ENCODE results near the gene DIP2C.
A peak's percentile ranks its signal among the peaks of the same experiment; 100 is the strongest.
"Not testable (repeated sequence)": the region's sequence is repeated elsewhere in the genome, so short reads cannot be mapped to it uniquely, and the experiment has no call there.

The DIP2C gene

GRCh38 chr10:458421-458851 is 231.0 kb downstream of the DIP2C start:
- Histone ChIP-seq H3K27me3 (ENCODE audit: control insufficient read depth in 1 of 2, insufficient read depth in 2 of 2, low read length in 2 of 2) (no peaks in the 10 kb centered on the region), H3K27ac (ENCODE audit: low read length) (no peak overlapping the region), H3K9ac (ENCODE audit: low read length in 2 of 2) (peak overlapping the region in 1 of 2 donors; percentile 21), H3K4me1 (ENCODE audit: control insufficient read depth, insufficient read depth, low read length) (peaks cover 37% of the 10 kb centered on the region), H3K9me3 (ENCODE audit: control insufficient read depth in 2 of 2, low read length in 2 of 2) (no peaks in the 10 kb centered on the region), H3K4me3 (ENCODE audit: low read length in 2 of 2) (no peak overlapping the region), H3K36me3 (ENCODE audit: control insufficient read depth in 2 of 2, insufficient read depth in 2 of 2, low read length in 2 of 2) (peaks cover 0 to 6% of the 10 kb centered on the region in 2 donors)

DNA sequence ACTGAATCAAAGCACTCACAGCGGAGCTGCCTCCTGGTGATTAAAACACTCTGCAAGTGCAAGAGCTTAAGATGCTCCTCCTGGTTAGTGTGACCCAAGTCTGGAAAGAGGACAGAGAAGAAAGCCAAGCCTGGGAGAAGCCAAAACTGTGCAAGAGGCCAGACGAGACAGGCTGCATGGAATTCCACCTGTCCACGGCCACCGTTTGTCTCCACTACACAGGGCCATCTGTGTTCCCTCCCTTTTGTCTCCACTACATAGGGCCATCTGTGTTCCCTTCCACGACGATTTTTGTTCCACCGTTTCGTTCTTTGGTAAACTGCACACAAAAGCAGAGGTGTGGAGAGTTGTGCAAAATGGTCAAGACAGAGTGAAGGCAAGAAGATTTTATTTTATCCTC is 233.0 kb downstream of the DIP2C start:
- peak overlapping the region; percentile 49 for H3K27ac ChIP-seq (ENCODE audit: low read length)
- H3K9ac ChIP-seq (ENCODE audit: low read length in 2 of 2): no peak overlapping the region
- H3K9me3 ChIP-seq (ENCODE audit: control insufficient read depth in 2 of 2, low read length in 2 of 2): no peaks in the 10 kb centered on the region
- H3K4me1 ChIP-seq (ENCODE audit: control insufficient read depth, insufficient read depth, low read length): peaks cover 52% of the 10 kb centered on the region
- H3K4me3 ChIP-seq (ENCODE audit: low read length in 2 of 2): no peak overlapping the region
- H3K27me3 ChIP-seq (ENCODE audit: control insufficient read depth in 1 of 2, insufficient read depth in 2 of 2, low read length in 2 of 2): no peaks in the 10 kb centered on the region
- H3K36me3 ChIP-seq (ENCODE audit: control insufficient read depth in 2 of 2, insufficient read depth in 2 of 2, low read length in 2 of 2): peaks cover 0 to 6% of the 10 kb centered on the region in 2 donors

GRCh38 chr10:454860-455259 is 234.6 kb downstream of the DIP2C start:
- Histone ChIP-seq H3K4me3 (ENCODE audit: low read length in 2 of 2) (peak overlapping the region in 1 of 2 donors; percentile 15), H3K9ac (ENCODE audit: low read length in 2 of 2) (no peak overlapping the region), H3K9me3 (ENCODE audit: control insufficient read depth in 2 of 2, low read length in 2 of 2) (no peaks in the 10 kb centered on the region), H3K27ac (ENCODE audit: low read length) (peak overlapping the region; percentile 55), H3K36me3 (ENCODE audit: control insufficient read depth in 2 of 2, insufficient read depth in 2 of 2, low read length in 2 of 2) (peaks cover 0 to 6% of the 10 kb centered on the region in 2 donors), H3K4me1 (ENCODE audit: control insufficient read depth, insufficient read depth, low read length) (peaks cover 55% of the 10 kb centered on the region), H3K27me3 (ENCODE audit: control insufficient read depth in 1 of 2, insufficient read depth in 2 of 2, low read length in 2 of 2) (no peaks in the 10 kb centered on the region)

DNA sequence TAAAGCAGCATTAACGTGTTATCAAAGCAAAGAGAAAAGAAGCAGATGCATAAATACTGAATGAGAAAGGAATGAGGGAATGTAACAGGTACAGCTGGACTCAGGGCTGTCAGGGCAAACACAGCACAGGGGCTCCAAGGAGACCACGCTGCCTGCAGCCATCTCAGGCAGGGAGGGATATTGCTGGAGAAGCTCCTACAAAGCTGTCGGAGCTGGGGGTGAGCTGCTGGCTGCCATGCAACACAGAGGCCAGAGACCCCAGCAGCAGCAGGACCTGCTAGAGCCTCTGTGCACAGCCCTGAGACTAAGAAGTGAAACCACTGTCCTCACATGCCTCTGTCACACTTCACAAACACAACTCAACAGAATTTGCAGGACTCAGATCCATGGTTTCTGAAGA is 235.8 kb downstream of the DIP2C start:
- Histone ChIP-seq H3K4me1 (ENCODE audit: control insufficient read depth, insufficient read depth, low read length) (peaks cover 55% of the 10 kb centered on the region), H3K36me3 (ENCODE audit: control insufficient read depth in 2 of 2, insufficient read depth in 2 of 2, low read length in 2 of 2) (peaks cover 0 to 2% of the 10 kb centered on the region in 2 donors), H3K27ac (ENCODE audit: low read length) (peak overlapping the region; percentile 55), H3K4me3 (ENCODE audit: low read length in 2 of 2) (peak overlapping the region in 1 of 2 donors; percentile 22), H3K9me3 (ENCODE audit: control insufficient read depth in 2 of 2, low read length in 2 of 2) (no peaks in the 10 kb centered on the region), H3K9ac (ENCODE audit: low read length in 2 of 2) (peak overlapping the region in 1 of 2 donors; percentile 29), H3K27me3 (ENCODE audit: control insufficient read depth in 1 of 2, insufficient read depth in 2 of 2, low read length in 2 of 2) (no peaks in the 10 kb centered on the region)

GRCh38 chr10:452512-453426 is 236.7 kb downstream of the DIP2C start:
- Histone ChIP-seq H3K27ac (ENCODE audit: low read length) (peak overlapping the region; percentile 55), H3K4me3 (ENCODE audit: low read length in 2 of 2) (no peak overlapping the region), H3K36me3 (ENCODE audit: control insufficient read depth in 2 of 2, insufficient read depth in 2 of 2, low read length in 2 of 2) (peaks cover 0 to 2% of the 10 kb centered on the region in 2 donors), H3K9me3 (ENCODE audit: control insufficient read depth in 2 of 2, low read length in 2 of 2) (no peaks in the 10 kb centered on the region), H3K9ac (ENCODE audit: low read length in 2 of 2) (no peak overlapping the region), H3K4me1 (ENCODE audit: control insufficient read depth, insufficient read depth, low read length) (peaks cover 46% of the 10 kb centered on the region), H3K27me3 (ENCODE audit: control insufficient read depth in 1 of 2, insufficient read depth in 2 of 2, low read length in 2 of 2) (no peaks in the 10 kb centered on the region)

GRCh38 chr10:451856-452255 is 237.6 kb downstream of the DIP2C start:
- Histone ChIP-seq H3K36me3 (ENCODE audit: control insufficient read depth in 2 of 2, insufficient read depth in 2 of 2, low read length in 2 of 2) (peaks cover 0 to 2% of the 10 kb centered on the region in 2 donors), H3K4me1 (ENCODE audit: control insufficient read depth, insufficient read depth, low read length) (peaks cover 40% of the 10 kb centered on the region), H3K9ac (ENCODE audit: low read length in 2 of 2) (no peak overlapping the region), H3K4me3 (ENCODE audit: low read length in 2 of 2) (no peak overlapping the region), H3K27me3 (ENCODE audit: control insufficient read depth in 1 of 2, insufficient read depth in 2 of 2, low read length in 2 of 2) (no peaks in the 10 kb centered on the region), H3K9me3 (ENCODE audit: control insufficient read depth in 2 of 2, low read length in 2 of 2) (no peaks in the 10 kb centered on the region), H3K27ac (ENCODE audit: low read length) (no peak overlapping the region)

DNA sequence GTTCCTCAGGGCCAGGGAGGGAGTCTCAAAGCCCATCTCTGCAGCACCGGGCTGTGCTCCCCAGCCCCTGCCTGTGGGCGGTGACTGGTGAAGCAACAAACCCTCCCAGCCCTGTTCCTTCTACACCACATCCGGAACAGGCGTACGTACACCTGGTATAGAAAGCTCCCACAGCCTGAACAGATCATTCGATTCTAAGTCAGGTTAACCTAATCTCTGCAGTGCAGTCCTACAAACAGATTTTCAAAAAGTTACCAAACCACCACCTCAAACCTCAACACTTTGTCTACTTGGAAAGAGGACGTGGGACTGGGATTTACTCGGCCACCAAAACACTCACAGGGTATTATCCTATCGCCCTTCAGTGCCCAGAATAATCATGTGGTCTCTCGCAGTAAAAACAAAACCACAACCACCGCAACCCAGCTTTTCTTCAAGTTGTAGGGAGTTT is 238.4 kb downstream of the DIP2C start:
- H3K27ac ChIP-seq (ENCODE audit: low read length): peak overlapping the region; percentile 6
- H3K27me3 ChIP-seq (ENCODE audit: control insufficient read depth in 1 of 2, insufficient read depth in 2 of 2, low read length in 2 of 2): no peaks in the 10 kb centered on the region
- H3K4me1 ChIP-seq (ENCODE audit: control insufficient read depth, insufficient read depth, low read length): peaks cover 34% of the 10 kb centered on the region
- no peaks in the 10 kb centered on the region for H3K9me3 ChIP-seq (ENCODE audit: control insufficient read depth in 2 of 2, low read length in 2 of 2)
- no peak overlapping the region for H3K9ac ChIP-seq (ENCODE audit: low read length in 2 of 2)
- H3K36me3 ChIP-seq (ENCODE audit: control insufficient read depth in 2 of 2, insufficient read depth in 2 of 2, low read length in 2 of 2): peaks cover 0 to 2% of the 10 kb centered on the region in 2 donors
- no peak overlapping the region for H3K4me3 ChIP-seq (ENCODE audit: low read length in 2 of 2)

- no peaks in the 10 kb centered on the region for H3K9me3 ChIP-seq (ENCODE audit: control insufficient read depth in 2 of 2, low read length in 2 of 2)
- no peak overlapping the region for H3K9ac ChIP-seq (ENCODE audit: low read length in 2 of 2)
- no peak overlapping the region for H3K27ac ChIP-seq (ENCODE audit: low read length)
- no peaks in the 10 kb centered on the region for H3K27me3 ChIP-seq (ENCODE audit: control insufficient read depth in 1 of 2, insufficient read depth in 2 of 2, low read length in 2 of 2)
- H3K4me3 ChIP-seq (ENCODE audit: low read length in 2 of 2): no peak overlapping the region
- H3K4me1 ChIP-seq (ENCODE audit: control insufficient read depth, insufficient read depth, low read length): peaks cover 34% of the 10 kb centered on the region
- H3K36me3 ChIP-seq (ENCODE audit: control insufficient read depth in 2 of 2, insufficient read depth in 2 of 2, low read length in 2 of 2): peaks cover 0 to 2% of the 10 kb centered on the region in 2 donors
Measured at GRCh38 chr10:450463-450862, 239.0 kb downstream of the DIP2C start.

- H3K4me1 ChIP-seq (ENCODE audit: control insufficient read depth, insufficient read depth, low read length): peaks cover 25% of the 10 kb centered on the region
- not testable (repeated sequence) for H3K36me3 ChIP-seq (ENCODE audit: control insufficient read depth in 2 of 2, insufficient read depth in 2 of 2, low read length in 2 of 2); H3K27ac ChIP-seq (ENCODE audit: low read length); H3K9ac ChIP-seq (ENCODE audit: low read length in 2 of 2); H3K4me3 ChIP-seq (ENCODE audit: low read length in 2 of 2); H3K9me3 ChIP-seq (ENCODE audit: control insufficient read depth in 2 of 2, low read length in 2 of 2); H3K27me3 ChIP-seq (ENCODE audit: control insufficient read depth in 1 of 2, insufficient read depth in 2 of 2, low read length in 2 of 2)
Measured at GRCh38 chr10:449331-449730, 240.1 kb downstream of the DIP2C start.

GRCh38 chr10:443459-443858 is 246.0 kb downstream of the DIP2C start:
- H3K9ac ChIP-seq (ENCODE audit: low read length in 2 of 2): no peak overlapping the region
- H3K4me1 ChIP-seq (ENCODE audit: control insufficient read depth, insufficient read depth, low read length): no peaks in the 10 kb centered on the region
- H3K4me3 ChIP-seq (ENCODE audit: low read length in 2 of 2): no peak overlapping the region
- no peaks in the 10 kb centered on the region for H3K27me3 ChIP-seq (ENCODE audit: control insufficient read depth in 1 of 2, insufficient read depth in 2 of 2, low read length in 2 of 2)
- no peaks in the 10 kb centered on the region for H3K9me3 ChIP-seq (ENCODE audit: control insufficient read depth in 2 of 2, low read length in 2 of 2)
- H3K36me3 ChIP-seq (ENCODE audit: control insufficient read depth in 2 of 2, insufficient read depth in 2 of 2, low read length in 2 of 2): peaks cover 0 to 11% of the 10 kb centered on the region in 2 donors
- no peak overlapping the region for H3K27ac ChIP-seq (ENCODE audit: low read length)

DNA sequence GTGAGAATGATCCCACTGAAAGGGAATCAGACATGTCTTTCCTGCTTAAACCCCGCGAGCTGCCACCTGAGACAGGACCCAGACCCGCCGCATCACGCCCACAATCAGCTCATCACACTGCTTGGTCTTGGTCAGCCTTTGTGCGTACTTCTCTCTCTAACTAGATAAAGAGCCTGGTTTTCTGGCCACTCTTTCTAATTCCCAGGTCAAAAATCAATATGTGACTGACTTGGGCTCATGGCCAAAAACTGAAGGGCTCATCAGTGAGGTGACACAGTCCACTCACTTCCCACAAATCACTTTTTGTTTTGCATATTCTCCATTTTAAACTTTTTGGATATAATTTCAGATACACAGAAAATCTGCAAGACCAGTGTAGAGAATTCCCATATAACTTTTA is 247.3 kb downstream of the DIP2C start:
- no peaks in the 10 kb centered on the region for H3K4me1 ChIP-seq (ENCODE audit: control insufficient read depth, insufficient read depth, low read length)
- H3K36me3 ChIP-seq (ENCODE audit: control insufficient read depth in 2 of 2, insufficient read depth in 2 of 2, low read length in 2 of 2): peaks cover 0 to 11% of the 10 kb centered on the region in 2 donors
- H3K27ac ChIP-seq (ENCODE audit: low read length): no peak overlapping the region
- no peaks in the 10 kb centered on the region for H3K9me3 ChIP-seq (ENCODE audit: control insufficient read depth in 2 of 2, low read length in 2 of 2)
- H3K9ac ChIP-seq (ENCODE audit: low read length in 2 of 2): no peak overlapping the region
- H3K4me3 ChIP-seq (ENCODE audit: low read length in 2 of 2): no peak overlapping the region
- H3K27me3 ChIP-seq (ENCODE audit: control insufficient read depth in 1 of 2, insufficient read depth in 2 of 2, low read length in 2 of 2): no peaks in the 10 kb centered on the region
